OCI-LY7 (cell line): Measurements from ENCODE around the gene MRPS34.
"Not testable (repeated sequence)": the region's sequence is repeated elsewhere in the genome, so short reads cannot be mapped to it uniquely, and the experiment has no call there.

Source experiments
- EZH2phosphoT487 ChIP-seq: fragments of 200-600 bp; sonication (generic); IDR thresholded peaks from 2 replicates; pipeline ENCODE4 v1.6.1; 2018; ENCODE audit warnings: low read depth, borderline replicate concordance, mild to moderate bottlenecking, mixed run types, antibody characterized with exemption, low read length, moderate library complexity, mixed read lengths
- TF ChIP-seq, protein P1 (sequence below): fragments of 200-600 bp; sonication (generic); conservative IDR thresholded peaks from 2 replicates; pipeline ENCODE4 v1.5.1; 2014; ENCODE audit warnings: mild to moderate bottlenecking, antibody characterized with exemption, low read length, moderate library complexity, mixed read lengths

DNA sequence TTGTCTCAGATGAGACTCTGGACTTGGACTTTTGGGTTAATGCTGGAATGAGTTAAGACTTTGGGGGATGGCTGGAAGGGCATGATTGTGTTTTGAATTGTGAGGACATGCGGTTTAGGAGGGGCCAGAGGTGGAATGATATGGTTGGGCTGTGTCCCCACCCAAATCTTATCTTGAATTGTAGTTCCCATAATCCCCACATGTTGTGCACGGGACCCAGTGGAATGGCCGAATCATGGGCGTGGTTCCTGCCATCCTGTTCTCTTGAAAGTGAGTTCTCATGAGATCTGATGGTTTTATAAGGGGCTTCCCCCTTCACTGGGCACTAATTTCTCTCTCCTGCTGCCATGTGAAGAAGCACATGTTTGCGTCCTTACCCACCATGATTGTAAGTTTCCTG lies 26.3 kb upstream of the MRPS34 start:
- TF ChIP-seq, protein P1, sequence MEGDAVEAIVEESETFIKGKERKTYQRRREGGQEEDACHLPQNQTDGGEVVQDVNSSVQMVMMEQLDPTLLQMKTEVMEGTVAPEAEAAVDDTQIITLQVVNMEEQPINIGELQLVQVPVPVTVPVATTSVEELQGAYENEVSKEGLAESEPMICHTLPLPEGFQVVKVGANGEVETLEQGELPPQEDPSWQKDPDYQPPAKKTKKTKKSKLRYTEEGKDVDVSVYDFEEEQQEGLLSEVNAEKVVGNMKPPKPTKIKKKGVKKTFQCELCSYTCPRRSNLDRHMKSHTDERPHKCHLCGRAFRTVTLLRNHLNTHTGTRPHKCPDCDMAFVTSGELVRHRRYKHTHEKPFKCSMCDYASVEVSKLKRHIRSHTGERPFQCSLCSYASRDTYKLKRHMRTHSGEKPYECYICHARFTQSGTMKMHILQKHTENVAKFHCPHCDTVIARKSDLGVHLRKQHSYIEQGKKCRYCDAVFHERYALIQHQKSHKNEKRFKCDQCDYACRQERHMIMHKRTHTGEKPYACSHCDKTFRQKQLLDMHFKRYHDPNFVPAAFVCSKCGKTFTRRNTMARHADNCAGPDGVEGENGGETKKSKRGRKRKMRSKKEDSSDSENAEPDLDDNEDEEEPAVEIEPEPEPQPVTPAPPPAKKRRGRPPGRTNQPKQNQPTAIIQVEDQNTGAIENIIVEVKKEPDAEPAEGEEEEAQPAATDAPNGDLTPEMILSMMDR: not testable (repeated sequence)
- not testable (repeated sequence) for TF ChIP-seq EZH2phosphoT487
